ENCODE measurements around the gene MFAP5. TPM values are rescaled to one million over a fixed set of nuclear protein-coding genes. Genes with fewer than 3 reads are reported as not detected.

MFAP5 gene
- total RNA-seq, 1 experiment from 2014 or later = not detected

DNA sequence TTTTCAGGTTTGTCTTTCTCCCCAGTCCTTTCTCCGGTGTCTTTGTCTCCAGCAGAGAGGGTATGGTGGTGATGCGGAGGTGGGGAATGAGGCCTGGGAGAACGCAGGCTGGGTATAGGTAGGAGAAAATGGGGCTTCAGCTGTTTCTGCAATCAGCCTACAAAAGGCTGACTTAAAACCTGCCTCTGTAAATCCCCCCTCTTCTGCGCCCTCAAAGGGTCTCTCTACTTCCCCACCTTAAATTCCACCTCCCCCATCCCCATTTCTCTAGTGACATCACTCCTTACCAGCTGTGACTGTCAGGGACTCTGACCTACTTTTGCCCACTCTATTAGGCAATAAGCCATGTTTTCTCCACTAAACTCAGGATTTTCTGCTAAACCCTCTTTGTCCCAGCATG is 27.1 kb upstream of the MFAP5 start:
- no peaks in the 10 kb centered on the region for H3K9me3 Mint-ChIP-seq (ENCODE audit: low read depth, unreplicated experiment)
- intact Hi-C loops (cut with micrococcal nuclease; ENCODE audit: unreplicated experiment) = no loop called here
- H3K27ac Mint-ChIP-seq (ENCODE audit: unreplicated experiment) = no peak overlapping the region
- BruUV-seq (replicated peaks) = no TSS peak
- H3K27me3 Mint-ChIP-seq (ENCODE audit: unreplicated experiment) = no peaks in the 10 kb centered on the region
- H3K4me3 Mint-ChIP-seq (ENCODE audit: low read depth, unreplicated experiment) = no peak overlapping the region
- CTCF ChIA-PET = interaction anchor here (0.6 kb wide), 1 partner anchor 31 kb away, joined by 3 read pairs; no protein-coding TSS in a partner anchor
- no peaks in the 10 kb centered on the region for H3K4me1 Mint-ChIP-seq (ENCODE audit: low read depth, unreplicated experiment)
- no peaks in the 10 kb centered on the region for H3K36me3 Mint-ChIP-seq (ENCODE audit: insufficient read depth, unreplicated experiment)
- TF ChIP-seq, protein P1, sequence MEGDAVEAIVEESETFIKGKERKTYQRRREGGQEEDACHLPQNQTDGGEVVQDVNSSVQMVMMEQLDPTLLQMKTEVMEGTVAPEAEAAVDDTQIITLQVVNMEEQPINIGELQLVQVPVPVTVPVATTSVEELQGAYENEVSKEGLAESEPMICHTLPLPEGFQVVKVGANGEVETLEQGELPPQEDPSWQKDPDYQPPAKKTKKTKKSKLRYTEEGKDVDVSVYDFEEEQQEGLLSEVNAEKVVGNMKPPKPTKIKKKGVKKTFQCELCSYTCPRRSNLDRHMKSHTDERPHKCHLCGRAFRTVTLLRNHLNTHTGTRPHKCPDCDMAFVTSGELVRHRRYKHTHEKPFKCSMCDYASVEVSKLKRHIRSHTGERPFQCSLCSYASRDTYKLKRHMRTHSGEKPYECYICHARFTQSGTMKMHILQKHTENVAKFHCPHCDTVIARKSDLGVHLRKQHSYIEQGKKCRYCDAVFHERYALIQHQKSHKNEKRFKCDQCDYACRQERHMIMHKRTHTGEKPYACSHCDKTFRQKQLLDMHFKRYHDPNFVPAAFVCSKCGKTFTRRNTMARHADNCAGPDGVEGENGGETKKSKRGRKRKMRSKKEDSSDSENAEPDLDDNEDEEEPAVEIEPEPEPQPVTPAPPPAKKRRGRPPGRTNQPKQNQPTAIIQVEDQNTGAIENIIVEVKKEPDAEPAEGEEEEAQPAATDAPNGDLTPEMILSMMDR (IDR thresholded peaks at IDR 0.05; ENCODE audit: unreplicated experiment) = no peak
- DNase-seq = no peak

DNA sequence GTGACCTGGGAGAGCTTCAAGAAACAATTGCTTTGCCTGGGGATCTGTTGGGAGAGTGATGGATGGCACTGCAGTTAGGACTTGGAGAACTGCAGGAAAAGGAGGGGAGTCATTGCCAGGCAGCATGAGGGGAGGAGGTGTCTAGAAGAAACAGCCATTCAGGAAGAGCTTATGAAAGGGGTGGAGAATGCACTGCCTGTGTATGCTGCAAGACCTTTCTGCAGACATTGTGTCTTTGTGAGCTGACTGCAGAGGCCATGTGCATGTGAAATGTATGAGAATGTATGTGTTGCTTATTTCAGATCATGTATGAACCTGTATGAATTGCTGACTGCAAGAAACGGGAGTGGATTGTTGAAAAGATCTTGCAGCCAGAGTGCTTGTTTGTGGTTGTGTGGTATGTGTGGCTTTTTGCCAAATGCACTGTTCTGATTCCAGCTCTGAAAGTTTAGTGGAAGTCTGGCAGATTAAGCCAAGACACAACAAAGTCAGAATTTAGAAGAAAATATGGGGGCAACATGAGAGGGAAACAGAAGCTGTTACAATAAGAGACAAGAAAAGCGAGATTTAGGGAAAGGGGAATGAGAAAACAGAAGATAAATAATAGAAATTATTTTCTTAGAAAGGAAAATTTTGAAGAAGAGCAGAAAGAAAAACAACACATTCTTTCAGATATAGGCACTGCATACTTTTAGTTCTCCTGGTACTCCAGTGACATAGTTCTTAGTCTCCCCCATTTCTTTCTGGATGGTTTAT is 25.4 kb upstream of the MFAP5 start:
- H3K4me3 Mint-ChIP-seq (ENCODE audit: low read depth, unreplicated experiment) = no peak overlapping the region
- BruUV-seq (replicated peaks) = no TSS peak
- H3K36me3 Mint-ChIP-seq (ENCODE audit: insufficient read depth, unreplicated experiment) = no peaks in the 10 kb centered on the region
- no peaks in the 10 kb centered on the region for H3K9me3 Mint-ChIP-seq (ENCODE audit: low read depth, unreplicated experiment)
- no peaks in the 10 kb centered on the region for H3K4me1 Mint-ChIP-seq (ENCODE audit: low read depth, unreplicated experiment)
- DNase-seq = peak; percentile 44
- TF ChIP-seq, protein P1 (IDR thresholded peaks at IDR 0.05; ENCODE audit: unreplicated experiment) = no peak
- H3K27me3 Mint-ChIP-seq (ENCODE audit: unreplicated experiment) = no peaks in the 10 kb centered on the region
- no peak overlapping the region for H3K27ac Mint-ChIP-seq (ENCODE audit: unreplicated experiment)
- CTCF ChIA-PET = interaction anchor here (0.6 to 1.0 kb wide), 4 partner anchors 10 to 572 kb away, joined by 3 to 12 read pairs (median 5); partner anchors contain the start of gene RIMKLB
- intact Hi-C loops (cut with micrococcal nuclease; ENCODE audit: unreplicated experiment) = no loop called here

DNA sequence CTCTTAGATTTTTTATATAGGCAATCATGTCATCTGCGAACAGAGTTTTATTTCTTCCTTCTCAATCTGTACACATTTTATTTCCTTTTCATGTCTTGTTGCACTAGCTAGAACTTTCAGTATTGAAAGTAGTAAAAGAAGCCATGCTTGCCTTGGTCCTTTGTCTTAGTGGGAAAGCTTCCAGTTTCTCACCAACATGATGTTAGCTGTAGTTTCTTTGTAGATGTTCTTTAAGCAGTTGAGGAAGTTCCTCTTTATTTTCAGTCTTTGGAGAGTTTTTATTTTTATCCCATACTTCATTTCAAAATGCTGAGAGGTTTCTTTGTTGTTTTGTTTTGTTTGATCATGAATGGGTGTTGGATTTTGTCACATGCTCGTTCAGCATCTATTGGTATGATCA is 22.4 kb upstream of the MFAP5 start:
- no peaks in the 10 kb centered on the region for H3K27me3 Mint-ChIP-seq (ENCODE audit: unreplicated experiment)
- intact Hi-C loops (cut with micrococcal nuclease; ENCODE audit: unreplicated experiment) = no loop called here
- no peak overlapping the region for H3K27ac Mint-ChIP-seq (ENCODE audit: unreplicated experiment)
- peaks cover 14% of the 10 kb centered on the region for H3K36me3 Mint-ChIP-seq (ENCODE audit: insufficient read depth, unreplicated experiment)
- TF ChIP-seq, protein P1 (IDR thresholded peaks at IDR 0.05; ENCODE audit: unreplicated experiment) = no peak
- no TSS peak for BruUV-seq (replicated peaks)
- H3K4me1 Mint-ChIP-seq (ENCODE audit: low read depth, unreplicated experiment) = peaks cover 11% of the 10 kb centered on the region
- DNase-seq = no peak
- H3K9me3 Mint-ChIP-seq (ENCODE audit: low read depth, unreplicated experiment) = no peaks in the 10 kb centered on the region
- H3K4me3 Mint-ChIP-seq (ENCODE audit: low read depth, unreplicated experiment) = no peak overlapping the region
- CTCF ChIA-PET = no interaction called here

DNA sequence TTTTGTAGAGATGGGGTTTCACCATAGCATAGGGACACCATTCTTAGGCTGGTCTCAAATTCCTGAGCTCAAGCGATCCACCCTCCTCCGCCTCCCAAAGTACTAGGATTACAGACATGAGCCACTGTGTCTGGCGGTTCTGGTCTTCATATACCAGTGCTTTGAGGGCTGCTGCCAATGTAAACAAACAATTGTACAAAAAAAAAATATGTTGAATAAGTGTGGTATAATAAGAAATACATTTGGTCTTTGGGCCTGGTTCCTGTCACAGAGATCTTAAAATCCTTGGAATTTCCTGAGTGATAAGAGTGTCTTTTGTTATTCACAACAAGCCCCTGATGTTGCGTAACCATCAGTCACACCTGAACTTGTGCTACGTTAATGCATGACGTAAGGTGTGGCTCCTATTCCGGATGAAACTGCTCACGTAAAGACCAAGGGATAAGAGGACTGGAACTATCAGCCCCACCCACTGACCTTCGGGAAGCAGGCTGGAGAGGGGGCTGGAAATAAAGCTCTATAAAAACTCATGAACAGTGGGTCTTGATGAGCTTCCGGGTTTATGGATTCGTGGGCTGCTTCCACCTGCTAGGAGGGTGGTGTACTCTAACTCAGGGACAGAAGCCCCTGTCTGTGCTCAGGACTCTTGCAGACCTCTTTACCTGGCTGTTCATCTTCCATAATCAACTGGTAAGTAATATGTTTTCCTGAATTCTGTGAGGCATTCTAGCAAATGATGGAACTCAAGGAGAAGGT is 18.7 kb upstream of the MFAP5 start:
- Mint-ChIP-seq H3K27me3 (ENCODE audit: unreplicated experiment) (no peaks in the 10 kb centered on the region), H3K27ac (ENCODE audit: unreplicated experiment) (peak overlapping the region; percentile 78), H3K9me3 (ENCODE audit: low read depth, unreplicated experiment) (no peaks in the 10 kb centered on the region), H3K4me3 (ENCODE audit: low read depth, unreplicated experiment) (peak overlapping the region; percentile 71), H3K36me3 (ENCODE audit: insufficient read depth, unreplicated experiment) (peaks cover 14% of the 10 kb centered on the region), H3K4me1 (ENCODE audit: low read depth, unreplicated experiment) (peaks cover 11% of the 10 kb centered on the region)
- intact Hi-C loops (cut with micrococcal nuclease; ENCODE audit: unreplicated experiment) = no loop called here
- DNase-seq = peak; percentile 58
- TF ChIP-seq, protein P1 (IDR thresholded peaks at IDR 0.05; ENCODE audit: unreplicated experiment) = no peak
- CTCF ChIA-PET = interaction anchor here (0.6 to 1.9 kb wide), 8 partner anchors 20 to 369 kb away, joined by 3 to 20 read pairs (median 6); no protein-coding TSS in a partner anchor
- no TSS peak for BruUV-seq (replicated peaks)
